Naive B cell (primary cell): ENCODE results near the gene POTEF. TPM values are rescaled to one million over a fixed set of nuclear protein-coding genes. Genes with fewer than 3 reads are reported as not detected.

ENCODE experiments used
- polyA plus RNA-seq, 6 donors: library from polyadenylated mRNA; unstranded; fragments of 300-500 nt; fragmentation: Illumina TruSeq; gene quantifications; one replicate each; pipeline ENCODE4 v1.2.3, GENCODE V29; 2021; ENCODE audit warnings: low read depth in 6 of 6

Gene POTEF
- polyA plus RNA-seq, 6 donors from 2014 or later = not detected

Other genes with a start within 250 kb of the POTEF start
- not detected for gene RAB6C, start 149.6 kb downstream of the POTEF start, polyA plus RNA-seq
- gene CCDC74B, start 15.9 kb upstream of the POTEF start, polyA plus RNA-seq = not detected
- 10 to 100 TPM; 20.2 to 41.4 (median 27.7) TPM for gene SMPD4, start 52.4 kb upstream of the POTEF start, polyA plus RNA-seq
- gene MZT2B, start 53.0 kb upstream of the POTEF start, polyA plus RNA-seq = 100 to 1,000 TPM; 118 to 165 (median 141) TPM
- not detected for gene TUBA3E, start 69.2 kb upstream of the POTEF start, polyA plus RNA-seq
- gene IMP4, start 213.7 kb upstream of the POTEF start, polyA plus RNA-seq = 100 to 1,000 TPM in 2 of 6 donors, 10 to 100 TPM in 4; 62.0 to 112 (median 85.3) TPM
- 10 to 100 TPM; 57.8 to 83.3 (median 68.5) TPM for gene PTPN18, start 226.8 kb upstream of the POTEF start, polyA plus RNA-seq